Small intestine (tissue), 7 donors: ENCODE results near the gene SMAD6. TPM values are rescaled to one million over a fixed set of nuclear protein-coding genes. Genes with fewer than 3 reads are reported as not detected.

Source experiments
- DNase-seq, 2 donors: peaks; one replicate each; pipeline versions ENCODE4 v3.0.0 to v3.0.0-alpha.2; 2013
- FAIRE-seq: peaks from 2 replicates; lab custom pipeline; 2012; peaks lifted over from hg19 to GRCh38; lab: Jason Lieb, UNC
- H3K27ac ChIP-seq, 3 donors: one replicate each; pipeline ENCODE4 v1.5.1; 2013; ENCODE audit warnings: low read length in 2 of 3, mild to moderate bottlenecking in 2 of 3, control low read depth in 1 of 3, inconsistent platforms in 1 of 3, low read depth in 1 of 3, moderate library complexity in 1 of 3
- H3K27me3 ChIP-seq, 3 donors: one replicate each; pipeline ENCODE4 v1.6.1; 2013; ENCODE audit warnings: low read length in 3 of 3, inconsistent platforms in 1 of 3; ENCODE audit not compliant: control insufficient read depth in 3 of 3, insufficient read depth in 3 of 3
- H3K36me3 ChIP-seq, 3 donors: one replicate each; pipeline ENCODE4 v1.6.1; 2013; ENCODE audit warnings: low read length in 3 of 3, inconsistent platforms in 1 of 3, low read depth in 1 of 3, mild to moderate bottlenecking in 1 of 3, moderate library complexity in 1 of 3; ENCODE audit not compliant: control insufficient read depth in 3 of 3, insufficient read depth in 2 of 3
- H3K4me1 ChIP-seq, 3 donors: one replicate each; pipeline ENCODE4 v1.6.1; 2013; ENCODE audit warnings: low read length in 2 of 3, inconsistent platforms in 1 of 3, low read depth in 1 of 3, mild to moderate bottlenecking in 1 of 3, moderate library complexity in 1 of 3; ENCODE audit not compliant: control insufficient read depth in 3 of 3, insufficient read depth in 2 of 3
- H3K4me3 ChIP-seq, 3 donors: one replicate each; pipeline ENCODE4 v1.5.1; 2013; ENCODE audit warnings: low read length in 3 of 3, control low read depth in 1 of 3, inconsistent platforms in 1 of 3, low read depth in 1 of 3, mild to moderate bottlenecking in 1 of 3, moderate library complexity in 1 of 3
- H3K9me3 ChIP-seq, 2 donors: one replicate each; pipeline ENCODE4 v1.6.1; 2013; ENCODE audit warnings: low read depth in 1 of 2, low read length in 1 of 2; ENCODE audit not compliant: control insufficient read depth in 2 of 2, insufficient read depth in 1 of 2
- WGBS, 3 donors: extraction: QIAGEN DNeasy Blood & Tissue Kit; methylation state at CpG; one replicate each; pipeline ENCODE4 v1.1.7; 2013; 5-methylcytosine and 5-hydroxymethylcytosine counted together
- polyA plus RNA-seq, 4 donors: library from polyadenylated mRNA; stranded (reverse) in 3 of 4; unstranded in 1 of 4; fragments of 200-250 nt in 3 of 4; fragments of 120-200 nt in 1 of 4; gene quantifications; one replicate each; pipeline versions ENCODE4 v1.2.1 to v1.2.3, GENCODE V29; 2013
- donor health status: healthy with polysubstance abuse.
- donor health status: control.
- donor health status: control.
- donor health status: Bipolar disorder and iron deficiency.
- donor health status: healthy.

Gene SMAD6
- polyA plus RNA-seq, 4 donors: 0.89 to 23.6 (median 10.4) TPM

- Histone ChIP-seq H3K9me3 (no peaks in the 10 kb centered on the region), H3K27me3 (no peaks in the 10 kb centered on the region), H3K27ac (no peak overlapping the region), H3K4me3 (no peak overlapping the region), H3K4me1 (peaks cover 0 to 48% (median 0%) of the 10 kb centered on the region in 3 donors), H3K36me3 (peaks cover 0 to 92% (median 0%) of the 10 kb centered on the region in 3 donors)
- DNase-seq: peak in 1 of 2 donors; percentile 19
- WGBS, 3 donors: 59 to 83% (median 72%) methylated on average over 6 of the region's 6 CpGs
- FAIRE-seq: no peak
Observed at GRCh38 chr15:66721954-66722353, 19.9 kb downstream of the SMAD6 start.

GRCh38 chr15:66722757-66723540, 20.9 kb downstream of the SMAD6 start:
- Histone ChIP-seq H3K36me3 (peaks cover 0 to 90% (median 0%) of the 10 kb centered on the region in 3 donors), H3K4me3 (no peak overlapping the region), H3K27ac (no peak overlapping the region), H3K27me3 (no peaks in the 10 kb centered on the region), H3K9me3 (no peaks in the 10 kb centered on the region), H3K4me1 (peaks cover 0 to 48% (median 0%) of the 10 kb centered on the region in 3 donors)
- FAIRE-seq: no peak
- no peak for DNase-seq
- 63 to 82% (median 79%) methylated on average over 5 of the region's 5 CpGs for WGBS, 3 donors

- Histone ChIP-seq H3K4me3 (no peak overlapping the region), H3K27ac (no peak overlapping the region), H3K27me3 (no peaks in the 10 kb centered on the region), H3K9me3 (no peaks in the 10 kb centered on the region), H3K4me1 (peaks cover 0 to 43% (median 2%) of the 10 kb centered on the region in 3 donors), H3K36me3 (peaks cover 0 to 87% (median 0%) of the 10 kb centered on the region in 3 donors)
- DNase-seq (no peak), FAIRE-seq (no peak)
- 71 to 92% (median 85%) methylated on average over 1 of the region's 1 CpG for WGBS, 3 donors
Observed at GRCh38 chr15:66723826-66724731, 22.0 kb downstream of the SMAD6 start.

- WGBS, 3 donors: 65 to 74% (median 67%) methylated on average over 14 of the region's 14 CpGs
- Histone ChIP-seq H3K27ac (no peak overlapping the region), H3K4me1 (peaks cover 0 to 46% (median 5%) of the 10 kb centered on the region in 3 donors), H3K4me3 (no peak overlapping the region), H3K9me3 (no peaks in the 10 kb centered on the region), H3K36me3 (peaks cover 0 to 87% (median 0%) of the 10 kb centered on the region in 3 donors), H3K27me3 (no peaks in the 10 kb centered on the region)
- DNase-seq (no peak), FAIRE-seq (no peak)
Observed at GRCh38 chr15:66724732-66725463, 22.9 kb downstream of the SMAD6 start.

- Histone ChIP-seq H3K9me3 (no peaks in the 10 kb centered on the region), H3K27ac (no peak overlapping the region), H3K4me3 (no peak overlapping the region), H3K4me1 (peaks cover 0 to 49% (median 5%) of the 10 kb centered on the region in 3 donors), H3K36me3 (peaks cover 0 to 87% (median 0%) of the 10 kb centered on the region in 3 donors), H3K27me3 (no peaks in the 10 kb centered on the region)
- DNase-seq: no peak
- no peak for FAIRE-seq
Observed at GRCh38 chr15:66725464-66725785, 23.4 kb downstream of the SMAD6 start.

- no peak overlapping the region for H3K4me3 ChIP-seq
- DNase-seq (peak in 1 of 2 donors; percentile 57), FAIRE-seq (no peak)
- H3K36me3 ChIP-seq: peaks cover 0 to 81% (median 0%) of the 10 kb centered on the region in 3 donors
- no peaks in the 10 kb centered on the region for H3K9me3 ChIP-seq
- H3K4me1 ChIP-seq: peaks cover 0 to 45% (median 5%) of the 10 kb centered on the region in 3 donors
- no peaks in the 10 kb centered on the region for H3K27me3 ChIP-seq
- H3K27ac ChIP-seq: peak overlapping the region in 1 of 3 donors; percentile 51
- 51 to 66% (median 58%) methylated on average over 2 of the region's 2 CpGs for WGBS, 3 donors
Observed at GRCh38 chr15:66726386-66726785, 24.4 kb downstream of the SMAD6 start.

- FAIRE-seq (no peak), DNase-seq (peak in 1 of 2 donors; percentile 34)
- Histone ChIP-seq H3K9me3 (no peaks in the 10 kb centered on the region), H3K4me3 (peak overlapping the region in 1 of 3 donors; percentile 2), H3K36me3 (peaks cover 0 to 64% (median 0%) of the 10 kb centered on the region in 3 donors), H3K27ac (peak overlapping the region in 2 of 3 donors; percentile 19 to 71), H3K4me1 (peaks cover 0 to 40% (median 5%) of the 10 kb centered on the region in 3 donors), H3K27me3 (no peaks in the 10 kb centered on the region)
- WGBS, 3 donors: 59 to 87% (median 72%) methylated on average over 26 of the region's 26 CpGs
Observed at GRCh38 chr15:66729331-66729951, 27.4 kb downstream of the SMAD6 start.
